H4 (cell line): ENCODE measurements around the gene SRD5A1. TPM values are rescaled to one million over a fixed set of nuclear protein-coding genes. Genes with fewer than 3 reads are reported as not detected.

ENCODE experiments used
- total RNA-seq: library from RNA; depleted of rRNA; stranded (reverse); fragments of >200 nt; shearing (Covaris generic); gene quantifications from 2 replicates; pipeline ENCODE4 v1.2.3, GENCODE V29; 2014; rRNA removed

Gene SRD5A1
- total RNA-seq, 1 experiment from 2014 or later: 34.9 TPM

Other genes starting within 250 kb of the SRD5A1 start
- gene UBE2QL1, start 184.6 kb upstream of the SRD5A1 start, total RNA-seq: 0.54 and 0.64 TPM in 2 replicates
- gene NSUN2, start 396 bp upstream of the SRD5A1 start, total RNA-seq: 53.5 and 63.2 TPM in 2 replicates
- gene TENT4A, start 80.0 kb downstream of the SRD5A1 start, total RNA-seq: 3.9 and 6.2 TPM in 2 replicates